Measurements from ENCODE around the gene SPINK4.
A peak's percentile ranks its signal among the peaks of the same experiment; 100 is the strongest.

SPINK4 gene

DNA sequence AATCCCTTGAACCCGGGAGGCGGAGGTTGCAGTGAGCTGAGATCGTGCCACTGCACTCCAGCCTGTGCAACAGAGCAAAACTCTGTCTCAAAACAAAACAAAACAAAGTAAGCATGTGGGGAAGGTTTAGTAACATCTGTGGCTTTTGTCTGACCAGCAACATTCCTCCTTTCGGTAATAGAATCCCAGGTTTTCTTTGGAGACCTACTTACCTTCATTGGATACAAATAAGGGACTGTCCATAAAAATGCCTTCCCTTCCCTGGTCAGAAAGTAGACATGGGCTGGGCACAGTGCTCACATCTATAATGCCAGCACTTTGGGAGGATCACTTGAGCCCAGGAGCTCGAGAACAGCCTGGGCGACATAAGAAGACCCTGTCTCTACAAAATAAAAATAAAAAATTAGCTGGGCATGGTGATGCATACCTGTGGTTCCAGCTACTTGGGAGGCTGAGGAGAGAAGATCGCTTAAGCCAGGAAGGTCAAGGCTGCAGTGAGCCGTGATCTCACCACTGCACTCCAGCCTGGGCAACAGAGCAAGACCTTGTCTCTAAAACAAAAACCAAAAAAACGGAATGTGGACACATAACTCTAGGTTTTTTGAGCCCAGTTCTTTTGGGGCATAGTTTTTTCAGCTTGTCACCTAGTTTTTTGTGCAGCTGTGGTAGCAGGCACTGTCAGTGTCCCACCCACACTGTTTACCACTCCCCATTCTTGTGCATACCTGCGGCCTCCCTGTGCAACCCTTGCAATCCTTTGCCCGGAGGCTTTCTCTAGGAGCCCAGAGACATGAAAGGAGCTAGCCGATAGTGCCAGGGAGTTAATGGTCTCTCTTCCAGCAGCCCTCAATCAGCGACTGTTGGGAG is 9.0 kb upstream of the SPINK4 start:
- DNase-seq: peak; percentile 69

DNA sequence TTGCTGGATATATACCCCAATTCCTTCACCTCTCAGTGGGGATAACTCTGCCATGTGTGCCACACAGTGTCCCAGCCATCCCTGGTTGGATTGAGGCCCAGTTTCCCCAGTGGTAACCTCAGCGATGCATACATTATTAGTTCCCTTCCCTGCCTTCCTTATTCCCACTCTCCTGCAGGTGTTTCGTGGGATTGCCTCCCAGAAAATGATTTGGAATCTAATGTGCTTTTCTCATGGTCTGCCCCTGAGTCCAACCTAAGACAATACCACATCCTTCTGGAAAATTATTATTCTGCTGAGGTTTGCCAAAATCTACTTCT is 8.4 kb upstream of the SPINK4 start:
- no peak for DNase-seq

DNA sequence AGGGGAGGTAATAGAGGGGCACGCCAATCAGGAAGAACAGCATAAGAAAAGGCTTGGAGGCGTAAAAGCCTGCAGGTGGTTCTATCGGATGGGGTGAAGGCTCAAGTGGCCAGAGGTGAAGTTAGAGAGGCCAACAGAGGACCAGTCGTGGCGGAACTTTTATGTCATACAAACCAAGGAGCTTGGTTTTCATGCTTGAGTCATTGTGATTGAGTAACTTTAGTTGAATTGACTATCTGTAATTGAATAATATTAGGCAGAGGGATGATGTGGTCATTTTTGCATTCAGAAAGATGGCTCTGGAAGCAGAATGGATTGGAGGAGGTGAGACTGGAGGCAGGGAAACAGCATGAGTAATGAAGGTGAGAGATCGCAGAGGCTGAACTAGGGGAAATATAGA is 7.2 kb upstream of the SPINK4 start:
- no peak for DNase-seq

DNA sequence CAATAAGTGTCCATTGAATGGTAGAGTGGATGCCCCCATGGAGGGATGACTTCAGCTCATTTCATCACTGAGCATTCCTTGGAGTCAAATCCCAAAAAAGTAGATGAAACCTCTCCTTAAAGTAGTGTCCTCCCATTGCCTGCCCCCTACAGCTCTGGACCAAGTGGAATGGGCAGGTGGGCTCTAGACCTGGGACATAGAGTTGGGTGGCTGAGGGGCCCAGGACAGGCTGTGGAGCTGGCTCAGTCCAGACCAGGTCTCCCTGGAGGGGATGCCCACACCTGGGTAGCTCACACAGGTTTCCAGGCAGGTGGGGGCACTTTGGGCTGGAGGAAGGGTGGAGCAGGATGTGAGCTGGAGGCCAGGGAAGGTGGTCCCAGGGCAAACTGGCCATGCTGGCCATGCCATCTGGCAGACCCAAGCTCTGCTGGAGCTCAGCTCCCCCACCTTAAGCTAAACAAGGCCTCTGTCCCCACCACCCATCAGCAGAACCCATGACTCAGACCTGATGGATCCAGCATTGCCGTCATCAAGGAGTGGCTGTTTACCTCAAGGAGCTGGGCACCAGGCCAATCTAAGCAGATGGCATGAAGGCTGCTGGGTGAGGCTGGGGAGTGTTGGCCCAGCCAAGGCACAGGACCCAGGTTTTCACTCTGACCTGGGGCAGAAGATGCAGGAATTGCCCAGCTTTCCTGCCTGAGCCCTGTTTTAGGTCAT is 6.2 kb upstream of the SPINK4 start:
- DNase-seq: no peak

DNA sequence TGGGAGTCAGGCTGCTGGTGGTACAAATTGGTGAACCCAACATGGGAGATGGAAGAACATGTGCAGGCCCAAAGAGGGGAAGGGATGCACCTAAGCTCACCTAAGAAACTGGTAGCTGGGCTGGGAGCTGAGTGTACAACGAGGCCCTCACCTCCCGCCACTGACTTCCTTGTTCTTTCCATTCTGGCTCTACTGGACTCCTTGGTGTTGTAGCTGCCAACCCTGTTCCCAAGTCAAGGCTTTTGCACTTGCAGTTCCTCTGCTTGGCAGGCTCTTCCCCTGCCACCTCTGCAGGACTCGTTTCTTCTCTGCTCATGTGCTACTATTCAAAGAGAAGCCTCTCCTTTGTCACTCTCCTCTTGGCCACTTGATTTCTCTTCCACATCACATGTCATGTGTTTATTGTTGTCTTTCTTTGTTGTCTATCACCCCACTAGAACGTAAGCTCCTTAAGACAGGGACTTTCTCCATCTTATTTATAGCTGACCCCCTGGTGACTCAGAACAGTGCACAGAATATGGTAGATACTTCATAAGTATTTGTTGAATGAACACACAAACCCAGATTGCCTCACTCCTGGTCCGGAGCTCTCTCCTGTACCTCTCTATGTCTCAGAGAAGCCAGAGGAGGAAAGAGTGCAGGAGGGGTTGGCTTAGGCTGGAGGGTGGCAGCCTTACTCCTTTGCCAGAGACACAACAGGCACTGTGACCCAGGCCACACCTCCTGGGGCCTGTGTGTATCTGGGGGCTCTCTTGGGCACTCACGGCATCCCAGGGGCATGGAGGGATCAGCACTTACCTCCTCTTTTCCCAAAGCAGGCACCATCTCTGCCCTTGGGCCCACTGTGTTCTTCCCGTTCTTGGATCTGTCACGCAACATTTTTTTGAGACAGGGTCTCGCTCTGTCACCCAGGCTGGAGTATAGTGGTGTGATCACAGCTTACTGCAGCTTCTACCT is 5.2 kb upstream of the SPINK4 start:
- no peak for DNase-seq

DNA sequence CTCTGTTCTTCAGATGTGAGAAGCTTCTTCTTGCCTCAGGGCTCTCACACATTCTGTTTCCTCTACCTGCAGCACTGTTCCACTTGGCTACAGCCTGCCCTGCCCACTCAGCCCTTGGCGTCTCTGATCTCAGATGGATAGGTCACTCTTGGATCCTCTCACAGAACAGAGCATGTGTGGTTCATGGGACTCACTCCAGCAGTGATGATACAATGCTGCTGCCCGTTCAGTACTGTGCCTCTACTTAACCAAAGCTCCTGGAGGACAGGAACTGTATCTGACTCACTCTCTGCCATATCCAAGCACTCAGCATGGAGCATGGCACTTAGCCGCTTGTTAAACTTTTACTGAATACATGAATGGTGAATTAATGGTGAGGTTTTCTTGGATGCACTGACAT is 3.4 kb upstream of the SPINK4 start:
- DNase-seq: no peak

DNA sequence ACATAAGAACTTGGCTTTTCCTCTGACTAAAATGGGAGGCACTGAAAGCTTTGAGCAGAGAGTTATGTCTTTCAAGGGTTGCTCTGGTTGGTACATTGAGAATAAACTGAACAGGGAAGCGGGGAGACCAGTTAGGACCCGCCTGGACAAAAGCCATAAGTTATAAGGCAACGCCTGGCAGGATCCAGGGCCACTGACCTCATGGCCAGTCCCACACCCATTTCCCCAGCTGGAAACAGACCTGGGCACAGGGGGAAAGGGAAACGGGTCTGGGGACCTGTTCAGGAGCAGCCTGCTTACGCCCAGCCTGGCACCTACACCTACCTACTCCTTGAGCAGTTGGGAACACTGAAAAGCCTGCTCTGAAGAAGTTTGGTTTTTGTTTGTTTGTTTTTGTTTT is 1.3 kb downstream of the SPINK4 start:
- no peak for DNase-seq

DNA sequence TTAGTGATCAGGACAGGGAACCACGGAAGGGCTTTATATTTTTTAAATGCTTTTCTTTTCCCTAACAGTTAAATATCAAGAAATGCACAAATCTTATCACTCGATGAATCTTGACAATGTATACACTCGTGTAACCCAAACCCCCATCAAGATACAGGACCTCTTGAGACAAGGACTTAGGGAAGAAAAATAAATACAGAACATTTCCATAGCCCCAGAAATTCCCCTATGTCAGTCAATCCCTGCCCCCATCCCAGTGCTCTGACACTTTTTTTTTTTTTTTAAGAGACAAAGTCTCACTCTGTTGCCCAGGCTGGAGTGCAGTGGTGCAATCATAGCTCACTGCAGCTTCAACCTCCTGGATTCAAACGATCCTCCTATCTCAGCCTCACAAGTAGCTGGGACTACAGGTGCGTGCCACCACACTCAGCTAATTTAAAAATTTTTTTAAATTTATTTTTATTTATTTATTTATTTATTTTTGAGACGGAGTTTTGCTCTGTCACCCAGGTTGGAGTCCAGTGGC is 2.7 kb downstream of the SPINK4 start:
- no peak for DNase-seq

DNA sequence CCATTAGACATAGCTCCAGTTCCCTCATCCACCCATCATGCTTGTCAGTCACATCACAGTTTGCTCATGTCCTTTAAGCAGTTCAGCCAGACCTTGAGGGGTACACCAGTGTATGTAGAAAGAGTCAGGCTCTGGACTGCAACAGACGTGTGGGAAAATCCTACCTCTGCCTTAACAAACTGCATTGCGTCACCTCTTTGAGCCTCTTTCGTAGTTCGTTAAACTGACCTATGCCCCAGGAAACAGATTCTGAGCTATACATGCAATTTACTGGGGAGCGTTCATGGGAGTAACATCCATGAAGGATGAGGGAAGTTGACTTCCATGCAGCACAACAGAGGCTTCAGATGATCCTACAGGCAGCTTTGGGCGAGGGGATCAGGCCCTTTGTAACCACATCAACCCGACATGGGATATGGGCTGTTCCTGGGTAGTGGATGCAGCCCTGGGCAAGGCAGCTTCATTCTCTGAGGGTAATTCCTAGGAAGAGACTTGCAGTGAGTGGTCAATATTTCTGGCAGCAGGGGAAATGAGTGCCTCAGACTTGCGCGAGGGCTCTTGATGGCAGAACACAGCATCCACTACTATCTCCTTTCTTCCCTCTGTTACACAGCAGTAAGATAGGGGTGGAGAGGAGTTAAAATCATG is 4.3 kb downstream of the SPINK4 start:
- DNase-seq: no peak

DNA sequence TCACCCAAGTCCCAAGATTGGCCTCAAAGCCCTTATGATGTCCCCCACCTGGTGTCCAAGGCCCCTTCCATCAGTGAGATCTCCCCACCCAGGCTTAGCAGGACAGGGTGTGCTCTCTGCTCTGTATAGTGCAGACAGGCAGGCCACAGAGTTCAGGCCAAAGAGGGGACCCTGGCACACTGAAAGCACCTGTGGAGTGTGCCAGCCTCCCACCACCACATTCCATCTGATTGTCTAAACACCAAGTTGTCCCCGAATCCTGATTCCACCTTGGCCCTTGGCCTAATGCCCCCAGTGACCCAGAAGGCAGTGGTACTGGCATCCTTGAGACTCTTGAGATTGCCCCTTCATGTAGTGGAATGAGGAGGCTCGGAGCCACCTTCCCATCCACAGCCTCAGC is 5.4 kb downstream of the SPINK4 start:
- DNase-seq: no peak

DNA sequence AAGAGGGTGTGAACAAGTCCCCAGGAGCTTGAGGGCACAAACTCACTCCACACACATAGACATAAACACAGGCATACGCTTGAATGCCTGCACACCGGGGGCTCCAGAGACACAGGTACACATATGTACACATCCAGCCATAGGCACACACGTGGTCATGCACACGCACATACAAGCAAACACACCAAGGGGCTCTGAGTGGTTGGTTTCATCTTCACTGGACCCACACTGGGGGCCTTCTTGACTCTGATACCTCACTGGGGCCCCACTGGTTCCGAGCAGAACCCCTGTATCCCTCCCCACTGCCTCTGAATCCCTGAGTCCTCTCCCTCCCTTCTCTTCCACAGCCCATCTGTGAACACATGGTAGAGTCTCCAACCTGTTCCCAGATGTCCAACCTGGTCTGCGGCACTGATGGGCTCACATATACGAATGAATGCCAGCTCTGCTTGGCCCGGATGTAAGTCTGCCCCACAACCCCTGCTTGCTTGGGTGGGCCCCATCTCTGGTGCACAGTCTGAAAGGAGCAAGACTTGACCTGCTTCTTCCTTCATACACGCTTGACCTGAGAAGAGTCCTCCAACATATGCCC is 6.4 kb downstream of the SPINK4 start:
- no peak for DNase-seq

DNA sequence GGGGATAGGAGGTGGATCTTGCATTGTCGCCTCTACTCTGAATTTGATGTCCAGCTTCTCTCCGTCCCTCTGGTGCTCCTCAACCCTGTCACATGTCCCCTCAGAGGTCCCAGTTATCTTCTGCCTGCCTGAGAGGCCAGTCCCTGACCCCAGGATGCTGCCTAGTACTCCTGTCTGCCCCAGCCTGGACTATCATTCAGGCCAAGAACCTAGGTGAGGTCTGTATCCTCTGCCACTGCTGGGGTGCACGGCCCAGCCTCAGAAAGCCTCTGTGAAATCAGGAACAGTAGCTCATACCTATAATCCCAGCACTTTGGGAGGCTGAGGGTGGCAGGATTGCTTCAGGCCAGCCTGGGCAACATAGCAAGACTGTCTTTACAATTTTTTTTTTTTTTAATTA is 8.6 kb downstream of the SPINK4 start:
- DNase-seq: no peak

DNA sequence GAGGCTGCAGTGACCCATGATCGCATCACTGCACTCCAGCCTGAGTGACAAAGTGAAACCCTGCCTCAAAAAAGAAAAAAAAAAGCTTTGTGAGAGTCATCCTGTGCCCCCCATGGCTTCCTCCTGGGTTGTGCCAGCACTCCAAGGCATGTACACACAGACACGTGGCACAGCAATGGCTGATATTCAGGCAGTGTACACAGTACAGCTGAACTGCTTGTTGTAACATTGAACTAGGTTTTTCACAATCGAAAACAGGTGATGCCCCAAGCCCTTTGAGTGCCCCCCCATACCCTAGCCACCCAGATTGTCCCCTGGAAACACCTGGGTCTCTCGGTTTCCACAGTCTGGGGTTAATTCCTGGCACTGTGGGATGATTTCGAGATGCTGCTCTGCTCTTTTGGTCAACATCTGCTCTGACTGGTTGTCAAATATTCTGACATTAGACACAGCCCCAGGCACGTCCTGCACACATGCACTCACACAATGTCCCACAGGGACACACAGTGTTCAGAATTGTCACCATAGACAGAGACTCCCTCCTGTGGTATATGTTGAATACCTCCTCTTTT is 9.2 kb downstream of the SPINK4 start:
- DNase-seq: no peak

DNA sequence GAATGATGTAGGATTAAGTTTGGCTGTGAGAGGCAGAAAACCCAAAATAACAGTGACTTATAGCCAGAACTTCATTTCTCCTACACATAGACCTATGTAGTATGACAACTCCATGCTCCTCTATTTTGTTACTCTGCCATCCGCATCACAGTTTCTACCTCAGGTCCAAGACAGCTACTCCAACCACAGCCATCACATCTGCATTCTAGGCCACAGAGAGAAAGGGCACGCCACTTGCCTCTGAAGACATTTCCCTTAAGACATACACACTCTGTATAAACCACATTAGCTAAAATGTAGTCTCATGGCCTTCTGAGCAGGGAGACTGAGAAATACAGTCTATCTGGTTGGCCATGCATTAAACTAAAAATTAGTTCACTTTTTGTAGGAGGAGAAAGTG is 10.0 kb downstream of the SPINK4 start:
- DNase-seq: no peak

DNA sequence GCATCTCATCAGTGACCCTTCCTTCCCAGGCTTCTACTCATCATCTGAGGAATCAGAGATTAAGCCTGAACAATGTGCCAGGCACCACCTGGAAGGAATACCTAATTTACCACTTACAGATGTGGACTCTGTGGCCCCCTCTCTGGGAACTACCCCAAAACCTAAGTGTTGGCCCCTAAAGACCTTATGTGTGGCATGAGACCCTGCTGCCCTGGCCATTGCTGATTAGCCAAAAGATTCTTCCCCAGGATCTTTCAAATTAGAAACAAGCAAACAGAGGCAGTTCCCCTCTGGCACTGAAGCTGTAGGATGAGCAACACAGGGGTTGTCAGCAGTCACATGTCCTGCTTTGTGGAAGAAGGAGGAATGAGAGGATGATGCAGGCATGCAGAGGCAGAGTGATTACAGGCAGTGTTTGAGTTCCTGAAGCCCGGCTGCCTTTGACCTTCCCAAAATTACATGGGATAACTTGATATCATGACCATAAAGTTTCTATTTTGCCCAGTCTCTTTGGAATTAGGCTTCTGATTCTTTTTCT is 10.6 kb downstream of the SPINK4 start:
- no peak for DNase-seq

DNA sequence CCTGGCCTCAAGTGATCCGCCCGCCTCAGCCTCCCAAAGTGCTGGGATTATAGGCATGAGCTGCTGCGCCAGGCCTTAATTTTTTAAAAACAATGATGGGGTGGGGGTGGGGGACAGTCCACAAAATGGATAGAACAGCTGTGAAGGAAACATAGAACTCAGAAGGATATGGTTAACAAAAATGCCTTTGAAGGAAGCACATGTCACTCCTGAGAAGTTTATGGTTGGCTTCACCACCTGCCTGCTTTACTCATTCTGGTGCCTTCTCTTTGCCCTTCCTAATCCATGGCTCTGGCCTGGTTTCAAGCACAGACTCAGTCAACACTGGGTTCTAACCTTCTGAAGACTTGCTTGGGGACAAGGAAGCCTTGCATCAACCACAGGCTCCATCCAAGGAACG is 14.2 kb downstream of the SPINK4 start:
- no peak for DNase-seq

DNA sequence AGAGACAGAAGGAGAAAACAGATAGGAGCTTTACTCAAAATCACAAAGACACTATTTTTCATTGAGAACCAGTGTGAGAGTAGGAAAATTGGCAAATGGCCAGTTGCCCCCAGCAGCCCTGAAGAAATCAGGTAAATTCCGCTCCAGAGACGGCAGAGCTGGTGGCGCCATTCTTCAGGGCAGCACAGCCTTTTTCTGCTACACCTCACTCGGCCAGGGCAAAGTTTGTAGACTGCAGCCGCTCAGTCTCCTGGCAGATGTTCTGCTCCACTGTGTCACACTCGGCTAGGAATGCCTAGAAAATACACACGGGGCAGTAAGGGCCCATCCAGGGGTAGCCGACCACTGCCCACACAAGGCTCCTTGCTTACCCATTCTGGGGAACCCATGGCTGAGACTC is 15.0 kb downstream of the SPINK4 start:
- no peak for DNase-seq

DNA sequence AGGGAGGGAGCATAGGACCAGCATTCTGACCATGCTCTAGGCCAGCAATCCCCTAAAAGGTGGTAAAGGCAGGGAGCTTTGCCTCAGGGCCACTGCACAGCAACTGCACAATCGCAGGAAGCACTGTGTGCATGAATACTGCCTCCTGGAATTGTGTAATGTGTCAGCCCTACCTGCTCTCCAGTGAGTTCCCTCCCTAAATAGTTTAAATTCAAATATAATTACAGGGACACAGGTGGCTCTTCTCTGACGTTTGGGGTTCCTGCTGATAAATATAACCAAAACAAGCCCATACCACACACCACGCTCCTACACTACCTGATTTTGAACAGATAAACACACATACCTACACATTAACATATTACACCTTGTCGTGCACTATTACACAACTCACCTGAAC is 15.5 kb downstream of the SPINK4 start:
- no peak for DNase-seq

DNA sequence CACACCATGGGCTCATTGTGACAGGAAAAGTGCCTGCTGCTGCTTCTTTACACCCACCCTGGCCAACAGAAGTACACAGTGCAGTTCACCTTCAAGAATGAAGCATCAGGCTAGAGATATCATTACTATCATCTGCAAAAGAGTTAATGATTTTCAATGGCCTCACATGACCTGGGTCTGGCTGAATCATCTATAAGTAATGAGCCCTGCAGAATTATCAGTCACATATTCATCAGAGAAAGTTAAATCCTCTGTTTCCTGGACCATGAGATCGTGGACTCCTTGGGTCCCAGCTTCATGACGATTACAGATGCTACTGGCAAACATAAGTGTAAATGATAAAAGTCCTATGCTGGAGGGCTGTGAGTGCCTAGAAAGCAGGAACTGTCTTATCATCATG is 16.3 kb downstream of the SPINK4 start:
- DNase-seq: no peak

DNA sequence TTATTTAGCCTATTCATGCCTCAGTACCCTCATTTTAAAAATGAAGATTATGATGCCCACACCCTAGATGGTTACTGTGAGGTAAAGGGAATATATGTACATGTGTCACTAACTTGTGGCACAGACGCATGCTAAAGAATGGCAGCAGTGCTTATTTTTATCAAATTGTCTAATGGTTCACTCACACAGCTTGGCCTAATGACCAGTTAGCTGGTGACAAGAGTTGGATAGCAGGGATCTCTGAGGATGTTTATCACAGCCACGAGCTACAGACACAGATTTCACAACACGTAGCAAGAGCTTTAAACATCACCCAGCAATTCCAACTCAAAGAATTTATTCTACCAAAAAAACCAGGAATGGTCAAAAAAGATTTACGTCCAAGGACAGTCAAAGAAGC is 17.3 kb downstream of the SPINK4 start:
- DNase-seq: no peak

DNA sequence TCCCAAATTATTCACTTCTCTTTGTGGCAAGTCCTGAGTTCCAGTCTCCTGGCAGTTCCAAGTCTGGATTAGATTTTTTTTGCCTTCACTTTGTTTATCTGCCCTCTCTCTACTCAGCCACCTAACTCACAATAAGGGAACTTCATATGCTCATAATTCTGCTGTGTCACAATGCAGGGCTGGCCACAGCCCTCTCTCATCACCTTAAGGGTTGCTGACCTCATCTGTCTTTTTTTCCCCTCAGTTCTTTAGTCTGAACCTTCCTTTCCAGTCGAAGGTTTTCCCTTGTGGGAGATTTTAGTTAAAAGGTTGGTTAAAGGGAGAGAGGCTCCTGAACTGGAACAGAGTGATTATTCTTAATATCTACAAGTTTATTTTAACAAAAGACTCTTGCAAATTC is 20.4 kb downstream of the SPINK4 start:
- no peak for DNase-seq
